ENCODE measurements around the gene CD83. TPM values are rescaled to one million over a fixed set of nuclear protein-coding genes. Genes with fewer than 3 reads are reported as not detected.

CD83 gene
- total RNA-seq, 4 donors from 2014 or later = 0.27 to 0.72 (median 0.56) TPM; not detected in 1

- Histone ChIP-seq H3K36me3 (no peaks in the 10 kb centered on the region), H3K27me3 (no peaks in the 10 kb centered on the region), H3K4me3 (no peak overlapping the region), H3K4me1 (peaks cover 0 to 8% of the 10 kb centered on the region in 2 donors), H3K9me3 (no peaks in the 10 kb centered on the region), H3K27ac (no peak overlapping the region)
- in situ Hi-C loops (cut with MboI; ENCODE audit: low sequenced_read_pairs in 4 of 4) (no loop called here), intact Hi-C loops (cut with DNase I; ENCODE audit: low total_unique reads) (no loop called here)
- TF ChIP-seq CTCF (IDR thresholded peaks at IDR 0.05 in 4 of 5, conservative IDR thresholded peaks at IDR 0.05 in 1 of 5) (no peak), POLR2A (IDR thresholded peaks at IDR 0.05) (no peak)
- DNase-seq = no peak
- ATAC-seq = no peak
Observed at GRCh38 chr6:14138701-14139215, 21.2 kb downstream of the CD83 start.

- TF ChIP-seq CTCF (IDR thresholded peaks at IDR 0.05 in 4 of 5, conservative IDR thresholded peaks at IDR 0.05 in 1 of 5) (no peak), POLR2A (IDR thresholded peaks at IDR 0.05) (no peak)
- no peak overlapping the region for H3K27ac ChIP-seq
- no peaks in the 10 kb centered on the region for H3K36me3 ChIP-seq
- DNase-seq = no peak
- ATAC-seq = no peak
- no peaks in the 10 kb centered on the region for H3K9me3 ChIP-seq
- H3K4me3 ChIP-seq = no peak overlapping the region
- peaks cover 0 to 8% of the 10 kb centered on the region in 2 donors for H3K4me1 ChIP-seq
- in situ Hi-C loops (cut with MboI; ENCODE audit: low sequenced_read_pairs in 4 of 4) = loop anchor here (5.0 to 10.0 kb wide), 3 partner anchors 234 to 347 kb away; no protein-coding TSS in a partner anchor
- no peaks in the 10 kb centered on the region for H3K27me3 ChIP-seq
- intact Hi-C loops (cut with DNase I; ENCODE audit: low total_unique reads) = loop anchor here (10.0 kb wide), 1 partner anchor 347 kb away; no protein-coding TSS in a partner anchor
Observed at GRCh38 chr6:14141351-14142062, 23.9 kb downstream of the CD83 start.

- Histone ChIP-seq H3K4me3 (no peak overlapping the region), H3K4me1 (peaks cover 0 to 8% of the 10 kb centered on the region in 2 donors), H3K36me3 (no peaks in the 10 kb centered on the region), H3K27me3 (no peaks in the 10 kb centered on the region), H3K9me3 (no peaks in the 10 kb centered on the region), H3K27ac (no peak overlapping the region)
- in situ Hi-C loops (cut with MboI; ENCODE audit: low sequenced_read_pairs in 4 of 4) = loop anchor here (5.0 to 10.0 kb wide), 3 partner anchors 235 to 347 kb away; no protein-coding TSS in a partner anchor
- no peak for ATAC-seq
- intact Hi-C loops (cut with DNase I; ENCODE audit: low total_unique reads) = loop anchor here (10.0 kb wide), 1 partner anchor 347 kb away; no protein-coding TSS in a partner anchor
- TF ChIP-seq CTCF (IDR thresholded peaks at IDR 0.05 in 4 of 5, conservative IDR thresholded peaks at IDR 0.05 in 1 of 5) = no peak
- no peak for TF ChIP-seq POLR2A (IDR thresholded peaks at IDR 0.05)
- DNase-seq = no peak
Observed at GRCh38 chr6:14142063-14142450, 24.5 kb downstream of the CD83 start.

- no peak for TF ChIP-seq CTCF (IDR thresholded peaks at IDR 0.05 in 4 of 5, conservative IDR thresholded peaks at IDR 0.05 in 1 of 5)
- no peak for TF ChIP-seq POLR2A (IDR thresholded peaks at IDR 0.05)
- ATAC-seq (no peak), DNase-seq (no peak)
- Histone ChIP-seq H3K36me3 (no peaks in the 10 kb centered on the region), H3K4me1 (peaks cover 0 to 8% of the 10 kb centered on the region in 2 donors), H3K4me3 (no peak overlapping the region), H3K9me3 (no peaks in the 10 kb centered on the region), H3K27ac (no peak overlapping the region), H3K27me3 (no peaks in the 10 kb centered on the region)
- intact Hi-C loops (cut with DNase I; ENCODE audit: low total_unique reads) (loop anchor here (10.0 kb wide), 1 partner anchor 348 kb away; no protein-coding TSS in a partner anchor), in situ Hi-C loops (cut with MboI; ENCODE audit: low sequenced_read_pairs in 4 of 4) (loop anchor here (5.0 to 10.0 kb wide), 3 partner anchors 235 to 348 kb away; no protein-coding TSS in a partner anchor)
Observed at GRCh38 chr6:14142511-14143223, 25.1 kb downstream of the CD83 start.

All from gastrocnemius medialis (tissue), 4 donors.